IMR-90 (cell line): ENCODE results near the gene BTBD9.

Experiments
- CEBPB ChIP-seq: IDR thresholded peaks from 2 replicates; pipeline ENCODE4 v1.6.1; 2012; ENCODE audit warnings: low read depth, low read length, improper control_type of control experiment
- CHD1 ChIP-seq: IDR thresholded peaks from 2 replicates; pipeline ENCODE4 v1.6.1; 2012; ENCODE audit warnings: low read depth, low read length, improper control_type of control experiment
- CTCF ChIP-seq: conservative IDR thresholded peaks from 2 replicates; pipeline ENCODE4 v1.5.1; 2012; ENCODE audit warnings: mild to moderate bottlenecking, low read depth, low read length, improper control_type of control experiment
- FOS ChIP-seq: fragments of 150-350 bp; IDR thresholded peaks from 2 replicates; pipeline ENCODE4 v1.6.1; 2016; ENCODE audit warnings: low read depth, low read length
- MAFK ChIP-seq: IDR thresholded peaks from 2 replicates; pipeline ENCODE4 v1.6.1; 2012; ENCODE audit warnings: low read depth, low read length, improper control_type of control experiment
- MXI1 ChIP-seq: IDR thresholded peaks from 2 replicates; pipeline ENCODE4 v1.6.1; 2012; ENCODE audit warnings: low read depth, mild to moderate bottlenecking, low read length, moderate library complexity, borderline replicate concordance
- NFE2L2 ChIP-seq: fragments of 150-350 bp; IDR thresholded peaks from 2 replicates; pipeline ENCODE4 v1.6.1; 2016; ENCODE audit warnings: low read depth, mild to moderate bottlenecking, low read length
- POLR2A ChIP-seq: IDR thresholded peaks from 2 replicates; pipeline ENCODE4 v1.6.1; 2012; ENCODE audit warnings: mild to moderate bottlenecking, low read depth, low read length
- RAD21 ChIP-seq: IDR thresholded peaks from 2 replicates; pipeline ENCODE4 v1.6.1; 2012; ENCODE audit warnings: low read length, improper control_type of control experiment
- RCOR1 ChIP-seq: IDR thresholded peaks from 2 replicates; pipeline ENCODE4 v1.6.1; 2012; ENCODE audit warnings: mild to moderate bottlenecking, low read length, improper control_type of control experiment; ENCODE audit not compliant: insufficient replicate concordance
- RFX5 ChIP-seq: IDR thresholded peaks from 2 replicates; pipeline ENCODE4 v1.8.0; 2012; ENCODE audit warnings: low read depth, mild to moderate bottlenecking, low read length, moderate library complexity
- SMC3 ChIP-seq: fragments of 150-350 bp; IDR thresholded peaks from 2 replicates; pipeline ENCODE4 v1.6.1; 2016; ENCODE audit warnings: low read depth, mild to moderate bottlenecking, antibody characterized with exemption, low read length, moderate library complexity
- USF2 ChIP-seq: fragments of 150-350 bp; IDR thresholded peaks from 2 replicates; pipeline ENCODE4 v1.6.1; 2017; ENCODE audit warnings: mild to moderate bottlenecking, antibody characterized with exemption, low read length, low read depth
- TF ChIP-seq, protein P1 (sequence below): fragments of 150-350 bp; IDR thresholded peaks from 2 replicates; pipeline ENCODE4 v1.6.1; 2016; ENCODE audit warnings: low read depth, mild to moderate bottlenecking, low read length, moderate library complexity, borderline replicate concordance

GRCh38 chr6:38498085-38498484 lies 141.6 kb downstream of the BTBD9 start:
- TF ChIP-seq USF2 (no peak), RCOR1 (no peak), RFX5 (no peak), CTCF (no peak), RAD21 (no peak), CEBPB (no peak), SMC3 (no peak), FOS (no peak), NFE2L2 (no peak), MAFK (no peak), POLR2A (no peak), MXI1 (no peak), CHD1 (no peak)
- TF ChIP-seq, protein P1, sequence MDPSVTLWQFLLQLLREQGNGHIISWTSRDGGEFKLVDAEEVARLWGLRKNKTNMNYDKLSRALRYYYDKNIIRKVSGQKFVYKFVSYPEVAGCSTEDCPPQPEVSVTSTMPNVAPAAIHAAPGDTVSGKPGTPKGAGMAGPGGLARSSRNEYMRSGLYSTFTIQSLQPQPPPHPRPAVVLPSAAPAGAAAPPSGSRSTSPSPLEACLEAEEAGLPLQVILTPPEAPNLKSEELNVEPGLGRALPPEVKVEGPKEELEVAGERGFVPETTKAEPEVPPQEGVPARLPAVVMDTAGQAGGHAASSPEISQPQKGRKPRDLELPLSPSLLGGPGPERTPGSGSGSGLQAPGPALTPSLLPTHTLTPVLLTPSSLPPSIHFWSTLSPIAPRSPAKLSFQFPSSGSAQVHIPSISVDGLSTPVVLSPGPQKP = no peak
